C4-2B (cell line): ENCODE data around the gene CEP89.

Experiments
- ZFX ChIP-seq: fragments of 450-650 bp; IDR thresholded peaks from 2 replicates; pipeline ENCODE4 v1.6.1; 2017
- TF ChIP-seq, protein P1 (sequence below): fragments of 450-650 bp; conservative IDR thresholded peaks from 2 replicates; pipeline ENCODE4 v1.5.1; 2017; ENCODE audit warnings: mild to moderate bottlenecking

DNA sequence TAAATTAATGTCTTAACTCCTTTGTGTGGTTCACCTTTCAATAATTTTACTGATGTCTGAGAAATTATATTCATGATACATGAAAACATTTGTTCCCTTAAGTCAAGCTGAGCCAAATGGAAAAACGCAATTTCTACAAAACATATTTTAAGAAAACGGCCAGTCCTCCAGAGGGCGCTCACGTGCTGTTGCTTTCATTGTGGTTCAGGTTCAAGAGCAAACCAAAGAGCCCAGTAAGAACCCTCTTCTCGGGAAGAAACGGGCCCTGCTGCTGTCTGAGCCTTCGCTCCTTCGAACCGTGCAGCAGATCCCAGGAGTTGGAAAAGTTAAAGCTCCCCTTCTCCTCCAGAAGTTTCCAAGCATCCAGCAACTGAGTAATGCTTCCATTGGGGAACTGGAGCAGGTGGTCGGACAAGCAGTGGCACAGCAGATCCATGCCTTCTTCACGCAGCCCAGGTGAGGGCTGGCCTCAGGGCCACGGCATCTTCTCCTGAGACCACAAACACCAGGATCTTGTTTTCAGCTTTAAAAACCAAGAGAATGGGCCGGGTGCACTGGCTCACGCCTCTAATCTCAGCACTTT, 4.6 kb upstream of the CEP89 start:
- TF ChIP-seq, protein P1, sequence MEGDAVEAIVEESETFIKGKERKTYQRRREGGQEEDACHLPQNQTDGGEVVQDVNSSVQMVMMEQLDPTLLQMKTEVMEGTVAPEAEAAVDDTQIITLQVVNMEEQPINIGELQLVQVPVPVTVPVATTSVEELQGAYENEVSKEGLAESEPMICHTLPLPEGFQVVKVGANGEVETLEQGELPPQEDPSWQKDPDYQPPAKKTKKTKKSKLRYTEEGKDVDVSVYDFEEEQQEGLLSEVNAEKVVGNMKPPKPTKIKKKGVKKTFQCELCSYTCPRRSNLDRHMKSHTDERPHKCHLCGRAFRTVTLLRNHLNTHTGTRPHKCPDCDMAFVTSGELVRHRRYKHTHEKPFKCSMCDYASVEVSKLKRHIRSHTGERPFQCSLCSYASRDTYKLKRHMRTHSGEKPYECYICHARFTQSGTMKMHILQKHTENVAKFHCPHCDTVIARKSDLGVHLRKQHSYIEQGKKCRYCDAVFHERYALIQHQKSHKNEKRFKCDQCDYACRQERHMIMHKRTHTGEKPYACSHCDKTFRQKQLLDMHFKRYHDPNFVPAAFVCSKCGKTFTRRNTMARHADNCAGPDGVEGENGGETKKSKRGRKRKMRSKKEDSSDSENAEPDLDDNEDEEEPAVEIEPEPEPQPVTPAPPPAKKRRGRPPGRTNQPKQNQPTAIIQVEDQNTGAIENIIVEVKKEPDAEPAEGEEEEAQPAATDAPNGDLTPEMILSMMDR: peak; percentile 94
- no peak for TF ChIP-seq ZFX
